Neural cell (in vitro differentiated cells): Measurements from ENCODE around the gene MAPK1. TPM values are rescaled to one million over a fixed set of nuclear protein-coding genes. Genes with fewer than 3 reads are reported as not detected.
"Not testable (repeated sequence)": the region's sequence is repeated elsewhere in the genome, so short reads cannot be mapped to it uniquely, and the experiment has no call there.

Experiments
- H2AFZ ChIP-seq: fragments of 200-600, 300-800 bp; sonication (generic), shearing (Covaris generic); 2 replicates; pipeline ENCODE4 v1.6.0; 2014; ENCODE audit warnings: low read depth, mild to moderate bottlenecking, antibody characterized with exemption, low read length, moderate library complexity
- H3F3A ChIP-seq: fragments of 200-600 bp; shearing (Covaris generic); 2 replicates; pipeline ENCODE4 v1.6.1; 2016; ENCODE audit warnings: mild to moderate bottlenecking, moderate library complexity, mixed read lengths, antibody characterized with exemption, low read length; ENCODE audit not compliant: insufficient read depth, poor library complexity, severe bottlenecking
- H3K27ac ChIP-seq: fragments of 200-600, 300-800 bp; sonication (generic), shearing (Covaris generic); 2 replicates; pipeline ENCODE4 v1.5.1; 2014; ENCODE audit warnings: mild to moderate bottlenecking, low read length, moderate library complexity
- H3K27me3 ChIP-seq: fragments of 300-800, 200-600 bp; sonication (generic), shearing (Covaris generic); 2 replicates; pipeline ENCODE4 v1.6.0; 2014; ENCODE audit warnings: mild to moderate bottlenecking, low read depth, low read length, moderate library complexity; ENCODE audit not compliant: insufficient read depth
- H3K36me3 ChIP-seq: fragments of 300-800, 200-600 bp; sonication (generic), shearing (Covaris generic); 2 replicates; pipeline ENCODE4 v1.5.1; 2014; ENCODE audit warnings: mild to moderate bottlenecking, antibody characterized with exemption, low read length, moderate library complexity; ENCODE audit not compliant: insufficient read depth
- H3K4me2 ChIP-seq: fragments of 300-800, 200-600 bp; sonication (generic), shearing (Covaris generic); 2 replicates; pipeline ENCODE4 v1.6.0; 2014; ENCODE audit warnings: mild to moderate bottlenecking, low read length
- H3K4me3 ChIP-seq: fragments of 300-800, 200-600 bp; sonication (generic), shearing (Covaris generic); 2 replicates; pipeline ENCODE4 v1.5.1; 2014; ENCODE audit warnings: mild to moderate bottlenecking, low read length, moderate library complexity
- H3K79me2 ChIP-seq: fragments of 200-600 bp; shearing (Covaris generic); replicated peaks from 2 replicates; pipeline ENCODE4 v1.6.0; 2014; ENCODE audit warnings: mild to moderate bottlenecking, low read length, moderate library complexity; ENCODE audit not compliant: insufficient read depth
- H3K9ac ChIP-seq: fragments of 300-800, 200-600 bp; sonication (generic), shearing (Covaris generic); 2 replicates; pipeline ENCODE4 v1.6.1; 2016; ENCODE audit warnings: mild to moderate bottlenecking, low read length, mixed read lengths
- H3K9me2 ChIP-seq: fragments of 200-600 bp; shearing (Covaris generic); 2 replicates; pipeline ENCODE4 v1.6.1; 2016; ENCODE audit warnings: mild to moderate bottlenecking, low read length, mixed read lengths; ENCODE audit not compliant: insufficient read depth
- H3K9me3 ChIP-seq: fragments of 200-600, 300-800 bp; sonication (generic), shearing (Covaris generic); 2 replicates; pipeline ENCODE4 v1.6.1; 2016; ENCODE audit warnings: mild to moderate bottlenecking, mixed run types, low read length, moderate library complexity, mixed read lengths
- H4K20me1 ChIP-seq: fragments of 200-600 bp; shearing (Covaris generic); 2 replicates; pipeline ENCODE4 v1.6.1; 2016; ENCODE audit warnings: mild to moderate bottlenecking, mixed run types; ENCODE audit not compliant: insufficient read depth
- CTCF ChIP-seq: fragments of 450-650 bp; IDR thresholded peaks from 2 replicates; pipeline ENCODE4 v1.5.1; 2014; ENCODE audit warnings: antibody characterized with exemption, mild to moderate bottlenecking, moderate library complexity; ENCODE audit not compliant: poor library complexity, severe bottlenecking
- EP300 ChIP-seq: fragments of 450-650 bp; conservative IDR thresholded peaks from 2 replicates; pipeline ENCODE4 v1.6.1; 2014; ENCODE audit warnings: antibody characterized with exemption, mild to moderate bottlenecking, moderate library complexity; ENCODE audit not compliant: poor library complexity, severe bottlenecking
- EZH2 ChIP-seq: fragments of 200-600, 300-800 bp; shearing (Covaris generic), sonication (generic); IDR thresholded peaks from 2 replicates; pipeline ENCODE4 v1.6.1; 2014; ENCODE audit warnings: antibody characterized with exemption, low read length, borderline replicate concordance, mild to moderate bottlenecking; ENCODE audit not compliant: insufficient read depth, poor library complexity, severe bottlenecking
- MXI1 ChIP-seq: fragments of 450-650 bp; conservative IDR thresholded peaks from 2 replicates; pipeline ENCODE4 v1.6.1; 2014; ENCODE audit warnings: antibody characterized with exemption, mild to moderate bottlenecking; ENCODE audit not compliant: poor library complexity, severe bottlenecking
- POLR2AphosphoS5 ChIP-seq: IDR thresholded peaks from 2 replicates; pipeline ENCODE4 v1.6.1; 2012
- RAD21 ChIP-seq: fragments of 450-650 bp; conservative IDR thresholded peaks from 2 replicates; pipeline ENCODE4 v1.6.1; 2014; ENCODE audit warnings: antibody characterized with exemption, mild to moderate bottlenecking, moderate library complexity
- REST ChIP-seq: IDR thresholded peaks from 2 replicates; pipeline ENCODE4 v1.6.1; 2012; ENCODE audit warnings: borderline replicate concordance
- SMC3 ChIP-seq: fragments of 450-650 bp; conservative IDR thresholded peaks from 2 replicates; pipeline ENCODE4 v1.6.1; 2014; ENCODE audit warnings: antibody characterized with exemption, mild to moderate bottlenecking, moderate library complexity; ENCODE audit not compliant: poor library complexity
- TAF1 ChIP-seq: IDR thresholded peaks from 2 replicates; pipeline ENCODE4 v1.6.1; 2012; ENCODE audit warnings: low read depth
- polyA plus RNA-seq: library from polyadenylated mRNA; depleted of rRNA; stranded (reverse); fragments of >200 nt; gene quantifications from 2 replicates; pipeline ENCODE4 v1.2.3, GENCODE V29; 2014

Gene MAPK1
- polyA plus RNA-seq, 1 donor from 2014 or later: 43.3 TPM

GRCh38 chr22:21745948-21746347, 121.5 kb downstream of the MAPK1 start:
- Histone ChIP-seq H4K20me1 (no peaks in the 10 kb centered on the region), H3F3A (no peaks in the 10 kb centered on the region), H3K4me2 (no peak overlapping the region), H3K4me3 (no peak overlapping the region), H3K27ac (no peak overlapping the region), H3K9ac (no peak overlapping the region), H3K79me2 (no peaks in the 10 kb centered on the region), H3K27me3 (no peaks in the 10 kb centered on the region), H3K9me2 (no peaks in the 10 kb centered on the region), H2AFZ (no peak overlapping the region), H3K9me3 (no peaks in the 10 kb centered on the region), H3K36me3 (no peaks in the 10 kb centered on the region)
- no peak for TF ChIP-seq POLR2AphosphoS5
- no peak for TF ChIP-seq RAD21
- no peak for TF ChIP-seq SMC3
- TF ChIP-seq EZH2: no peak
- TF ChIP-seq MXI1: no peak
- no peak for TF ChIP-seq CTCF
- TF ChIP-seq EP300: no peak
- no peak for TF ChIP-seq REST
- TF ChIP-seq TAF1: no peak

GRCh38 chr22:21744917-21745316, 122.5 kb downstream of the MAPK1 start:
- H3K27ac ChIP-seq, H3K27me3 ChIP-seq, H3K9me2 ChIP-seq, H3F3A ChIP-seq, H4K20me1 ChIP-seq, H3K4me3 ChIP-seq, H3K9ac ChIP-seq, H3K4me2 ChIP-seq, H3K79me2 ChIP-seq, H2AFZ ChIP-seq, H3K9me3 ChIP-seq, H3K36me3 ChIP-seq: not testable (repeated sequence)

- H3K36me3 ChIP-seq: no peaks in the 10 kb centered on the region
- no peaks in the 10 kb centered on the region for H3F3A ChIP-seq
- H3K9me3 ChIP-seq: no peaks in the 10 kb centered on the region
- no peak overlapping the region for H3K4me2 ChIP-seq
- H3K9ac ChIP-seq: no peak overlapping the region
- TF ChIP-seq POLR2AphosphoS5: no peak
- TF ChIP-seq RAD21: no peak
- no peak overlapping the region for H2AFZ ChIP-seq
- H3K79me2 ChIP-seq: no peaks in the 10 kb centered on the region
- H3K27ac ChIP-seq: no peak overlapping the region
- H3K27me3 ChIP-seq: no peaks in the 10 kb centered on the region
- H3K4me3 ChIP-seq: no peak overlapping the region
- H4K20me1 ChIP-seq: no peaks in the 10 kb centered on the region
- H3K9me2 ChIP-seq: no peaks in the 10 kb centered on the region
Observed at GRCh38 chr22:21741790-21742189, 125.7 kb downstream of the MAPK1 start.
